GM21529 (cell line): ENCODE measurements around the gene ABHD11.
"Not testable (repeated sequence)": the region's sequence is repeated elsewhere in the genome, so short reads cannot be mapped to it uniquely, and the experiment has no call there.

ENCODE experiments used
- ATAC-seq: cut with Tn5 transposase; IDR thresholded peaks from one replicate; pipeline ENCODE4 v1.9.1; 2021; ENCODE audit not compliant: unreplicated experiment

The ABHD11 gene, protein sequence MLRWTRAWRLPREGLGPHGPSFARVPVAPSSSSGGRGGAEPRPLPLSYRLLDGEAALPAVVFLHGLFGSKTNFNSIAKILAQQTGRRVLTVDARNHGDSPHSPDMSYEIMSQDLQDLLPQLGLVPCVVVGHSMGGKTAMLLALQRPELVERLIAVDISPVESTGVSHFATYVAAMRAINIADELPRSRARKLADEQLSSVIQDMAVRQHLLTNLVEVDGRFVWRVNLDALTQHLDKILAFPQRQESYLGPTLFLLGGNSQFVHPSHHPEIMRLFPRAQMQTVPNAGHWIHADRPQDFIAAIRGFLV

GRCh38 chr7:73738612-73739386, at the start of gene ABHD11:
Gene ABHD11, minus strand, starts transcription at chr7:73738802. Its CDS starts 32 bp downstream, at chr7:73738770.
- ATAC-seq, result peak; percentile 90

DNA sequence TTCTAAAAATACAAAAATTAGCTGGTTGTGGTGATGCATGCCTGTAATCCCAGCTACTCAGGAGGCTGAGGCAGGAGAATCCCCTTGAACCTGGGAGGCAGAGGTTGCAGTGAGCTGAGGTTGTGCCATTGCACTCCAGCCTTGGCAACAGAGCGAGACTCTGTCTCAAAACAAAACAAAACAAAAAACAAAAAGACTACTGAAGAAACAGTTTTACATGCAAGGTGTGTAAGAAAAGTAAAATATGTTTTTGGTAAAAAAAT, 49.1 kb upstream of the ABHD11 start:
- not testable (repeated sequence) for ATAC-seq

DNA sequence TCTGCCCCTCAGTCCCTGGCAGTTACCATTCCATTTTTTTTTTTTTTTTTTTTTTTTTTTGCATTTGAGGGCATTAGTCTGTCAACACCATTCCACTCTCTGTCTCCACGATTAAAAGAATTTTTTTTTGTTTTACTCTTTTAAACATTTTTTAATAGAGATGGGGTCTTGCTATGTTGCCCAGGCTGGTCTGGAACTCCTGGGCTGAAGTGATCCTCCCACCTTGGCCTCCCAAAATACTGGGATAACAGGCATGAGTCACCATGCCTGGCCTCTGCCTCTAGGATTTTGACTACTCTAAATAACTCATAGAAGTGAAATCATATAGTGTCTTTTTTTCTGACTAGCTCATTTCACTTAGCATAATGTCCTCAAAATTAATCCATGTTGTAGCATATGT, 48.0 kb upstream of the ABHD11 start:
- no peak for ATAC-seq

GRCh38 chr7:73779517-73779916, 40.9 kb upstream of the ABHD11 start:
- no peak for ATAC-seq

DNA sequence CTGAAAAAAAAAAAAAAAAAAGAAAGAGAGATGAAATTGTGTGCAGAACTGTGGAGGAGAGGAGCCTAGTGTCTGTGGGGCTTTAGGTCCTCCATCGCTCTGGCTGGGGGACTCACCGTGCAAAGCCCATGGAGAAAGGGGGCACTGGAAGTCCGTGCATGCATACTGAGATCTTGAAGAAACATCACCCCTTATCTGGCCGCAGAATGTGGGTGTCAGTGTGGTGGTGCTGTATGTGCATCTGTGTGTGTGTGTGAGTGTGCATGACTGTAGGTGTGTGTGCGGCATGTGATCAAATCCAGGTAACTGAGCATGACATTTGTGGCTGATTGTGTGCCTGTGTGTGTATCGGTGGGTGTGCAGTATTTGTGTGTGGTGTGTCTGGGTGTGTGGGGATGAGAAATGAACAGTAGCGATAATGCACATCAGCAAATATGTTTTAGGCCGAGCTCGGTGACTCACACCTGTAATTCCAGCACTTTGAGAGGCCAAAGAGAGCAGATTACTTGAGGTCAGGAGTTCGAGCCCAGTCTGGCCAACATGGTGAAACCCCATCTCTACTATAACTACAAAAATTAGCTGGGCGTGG, 40.3 kb upstream of the ABHD11 start:
- ATAC-seq, result no peak

DNA sequence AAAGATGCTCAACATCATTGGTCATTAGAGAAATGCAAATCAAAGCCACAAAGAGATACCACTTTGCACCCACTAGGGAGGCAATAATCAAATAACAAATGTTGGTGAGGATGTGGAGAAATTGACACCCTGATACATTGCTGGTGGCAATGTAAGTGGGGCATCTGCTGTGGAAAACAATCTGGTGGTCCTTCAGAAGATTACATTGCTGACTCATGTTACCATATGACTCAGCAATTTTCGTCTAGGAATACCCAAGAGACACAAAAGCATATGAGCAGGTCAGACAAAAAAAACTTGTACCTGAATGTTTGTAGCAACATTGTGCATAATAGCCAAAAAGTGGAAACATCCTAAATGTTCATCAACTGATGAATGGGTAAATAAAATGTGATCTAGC, 36.3 kb upstream of the ABHD11 start:
- ATAC-seq, result no peak

GRCh38 chr7:73773700-73774517, 35.3 kb upstream of the ABHD11 start:
- ATAC-seq, result no peak

DNA sequence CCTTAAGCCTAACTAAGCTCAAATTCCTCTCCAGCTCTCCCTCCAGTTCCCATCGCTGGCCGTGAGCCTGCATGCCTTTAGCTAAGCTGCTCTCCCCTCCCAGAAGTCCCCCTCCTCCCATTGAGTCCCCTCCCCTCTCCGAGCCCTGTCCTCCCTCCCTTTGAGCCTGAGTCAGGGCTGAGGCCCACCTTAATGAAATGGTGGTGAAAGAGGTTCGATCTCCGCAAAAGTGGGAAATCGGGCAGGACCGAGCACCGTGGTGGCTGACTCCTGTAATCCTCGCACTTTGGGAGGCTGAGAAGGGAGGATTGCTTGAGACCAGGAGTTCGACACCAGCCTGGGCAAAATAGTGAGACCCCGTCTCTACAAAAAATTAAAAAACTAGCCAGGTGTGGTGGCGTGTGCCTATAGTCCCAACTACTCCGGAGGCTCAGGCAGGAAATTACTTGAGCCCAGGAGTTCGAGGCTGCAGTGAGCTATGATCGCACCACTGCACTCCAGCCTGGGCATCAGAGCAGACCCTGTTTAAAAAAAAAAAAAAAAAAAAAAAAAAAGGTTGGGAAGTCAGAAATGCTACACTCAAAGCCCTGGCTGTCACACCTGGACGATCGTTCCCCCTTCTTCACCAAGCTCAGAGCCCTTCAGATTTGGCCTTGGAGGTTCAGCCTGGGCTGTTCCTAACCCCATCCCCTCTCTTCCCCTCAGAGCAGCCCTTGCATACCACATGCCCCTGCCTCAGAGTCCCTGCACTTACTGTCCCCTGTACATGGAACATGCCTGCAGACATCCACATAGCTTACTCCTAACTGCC, 32.5 kb upstream of the ABHD11 start:
- no peak for ATAC-seq

GRCh38 chr7:73770002-73770859, 31.6 kb upstream of the ABHD11 start, which contains the start of gene CLDN3:
Gene CLDN3, minus strand, starts transcription at chr7:73770270. Its CDS starts 221 bp downstream, at chr7:73770049.
- ATAC-seq, result no peak

- no peak for ATAC-seq
These were observed 30.9 kb upstream of the ABHD11 start for GRCh38 chr7:73769481-73770001.

DNA sequence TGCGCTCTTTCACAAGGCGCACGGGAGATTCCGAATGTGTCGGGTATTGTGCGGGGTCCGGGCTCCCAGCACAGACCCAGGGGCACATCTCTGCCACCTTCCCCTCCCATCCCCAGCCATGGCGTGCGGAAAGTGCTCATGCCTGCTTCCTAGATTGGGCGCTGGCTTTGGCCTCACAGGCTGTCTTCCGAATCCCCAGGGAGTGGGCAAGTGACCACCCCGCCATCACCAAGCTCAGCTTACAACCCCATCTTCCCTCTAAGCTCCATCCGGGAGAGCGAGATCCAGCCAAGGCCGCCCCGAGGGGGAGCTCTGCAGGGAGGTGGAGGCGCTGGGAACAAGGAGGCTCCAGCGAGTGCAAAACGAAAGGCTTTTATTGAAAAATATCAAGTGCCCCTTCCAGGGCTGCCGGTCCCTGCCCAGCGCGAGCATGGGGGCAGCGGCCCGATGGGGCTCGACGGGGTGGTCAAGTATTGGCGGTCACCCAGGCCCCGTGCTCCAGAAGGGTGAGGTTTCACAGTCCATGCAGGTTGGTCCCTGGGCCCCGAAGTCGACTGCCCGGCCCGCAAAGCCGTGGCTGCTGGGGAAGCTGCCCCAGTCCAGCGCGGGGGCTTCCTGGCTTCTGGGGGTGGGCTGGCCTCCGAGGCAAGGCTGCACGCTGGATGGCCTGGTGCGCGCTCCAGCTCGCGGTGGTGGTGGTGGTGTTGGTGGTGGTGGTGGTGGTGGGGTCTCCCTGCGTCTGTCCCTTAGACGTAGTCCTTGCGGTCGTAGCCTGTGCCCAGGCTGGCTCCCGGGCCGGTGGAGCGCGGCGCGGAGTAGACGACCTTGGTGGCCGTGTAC, 30.3 kb upstream of the ABHD11 start:
- no peak for ATAC-seq

- ATAC-seq, result no peak
These were observed 28.1 kb upstream of the ABHD11 start for GRCh38 chr7:73766556-73767229.

DNA sequence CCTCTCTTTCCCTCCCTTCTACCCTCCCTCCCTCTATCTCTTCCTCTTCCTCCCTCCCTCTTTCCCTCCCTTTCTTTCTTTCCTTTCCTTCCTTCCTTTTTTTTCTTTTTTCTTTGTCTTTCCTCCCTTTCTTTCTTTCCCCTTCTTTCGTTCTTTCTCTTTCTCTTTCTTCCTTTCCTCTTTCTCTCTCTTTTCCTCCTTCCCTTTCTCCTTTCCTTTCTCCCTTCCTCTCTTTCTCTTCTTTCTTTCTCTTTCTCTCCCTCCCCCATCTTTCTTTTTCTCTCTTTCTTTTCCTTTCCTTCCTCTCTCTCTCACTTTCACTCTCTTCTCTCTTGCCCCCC, 24.0 kb upstream of the ABHD11 start:
- no peak for ATAC-seq

DNA sequence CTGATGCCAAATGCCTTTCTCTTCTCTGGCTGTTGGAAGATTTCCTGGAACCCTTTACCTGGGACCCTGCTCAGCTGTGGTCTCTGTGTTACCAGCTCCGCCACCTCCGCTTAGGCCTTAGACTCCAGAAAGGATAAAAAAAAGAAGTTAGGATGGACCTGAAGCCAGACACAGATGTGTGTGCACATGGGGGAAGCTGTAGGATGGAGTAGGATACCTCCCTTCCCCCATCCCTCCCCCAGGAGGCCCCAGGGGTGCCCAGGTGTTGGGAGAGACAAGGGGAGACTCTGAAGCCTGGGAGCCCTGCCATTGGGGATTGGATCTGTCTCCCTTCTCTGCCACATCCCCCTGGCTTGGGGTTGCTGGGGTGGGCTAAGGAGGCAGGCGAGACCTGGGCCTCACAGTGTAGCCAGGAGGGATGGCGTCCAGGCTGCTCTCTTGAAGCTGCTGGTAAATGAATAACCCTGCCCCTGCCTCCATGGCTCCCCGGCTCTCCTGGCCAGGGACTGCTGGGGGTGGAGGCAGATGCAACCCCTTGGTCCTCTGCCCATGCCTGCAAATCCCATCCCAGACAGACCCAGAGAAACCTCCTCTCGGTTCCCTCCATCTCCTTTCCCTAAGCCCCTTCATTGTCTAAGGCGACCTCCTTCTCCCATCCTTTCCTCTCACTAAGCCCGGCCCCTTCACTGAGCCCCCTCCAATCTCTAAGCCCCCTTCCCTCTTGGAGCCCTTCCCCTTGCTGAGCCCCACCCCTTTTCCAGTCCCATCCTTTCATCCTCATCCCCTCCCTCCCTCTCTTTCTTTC, 23.5 kb upstream of the ABHD11 start:
- no peak for ATAC-seq

GRCh38 chr7:73758581-73759138, 20.1 kb upstream of the ABHD11 start:
- ATAC-seq, result no peak

- no peak for ATAC-seq
These were observed 11.6 kb upstream of the ABHD11 start for GRCh38 chr7:73749931-73750776.
